Hepatocyte (in vitro differentiated cells): ENCODE measurements around the gene ZNF385A. TPM values are rescaled to one million over a fixed set of nuclear protein-coding genes. Genes with fewer than 3 reads are reported as not detected.
A peak's percentile ranks its signal among the peaks of the same experiment; 100 is the strongest.

ENCODE experiments used
- DNase-seq: peaks from one replicate; pipeline ENCODE4 v3.0.0-alpha.2; 2016; ENCODE audit warnings: low spot score
- H2AFZ ChIP-seq: fragments of 200-600 bp; sonication (generic); 2 replicates; pipeline ENCODE4 v1.6.0; 2016; ENCODE audit warnings: antibody characterized with exemption, mild to moderate bottlenecking
- H3K27ac ChIP-seq: fragments of 200-600 bp; sonication (generic); 2 replicates; pipeline ENCODE4 v1.5.1; 2016; ENCODE audit warnings: mild to moderate bottlenecking
- H3K27me3 ChIP-seq: fragments of 200-600 bp; sonication (generic); 2 replicates; pipeline ENCODE4 v1.6.1; 2016
- H3K36me3 ChIP-seq: fragments of 200-600 bp; sonication (generic); replicated peaks from 2 replicates; pipeline ENCODE4 v1.5.1; 2016; ENCODE audit warnings: low read depth; ENCODE audit not compliant: insufficient read depth
- H3K4me1 ChIP-seq: fragments of 200-600 bp; sonication (generic); 2 replicates; pipeline ENCODE4 v1.5.1; 2016; ENCODE audit warnings: mild to moderate bottlenecking, moderate library complexity; ENCODE audit not compliant: insufficient read depth
- H3K4me2 ChIP-seq: fragments of 200-600 bp; sonication (generic); 2 replicates; pipeline ENCODE4 v1.6.0; 2016
- H3K4me3 ChIP-seq: fragments of 200-600 bp; sonication (generic); 2 replicates; pipeline ENCODE4 v1.5.1; 2016; ENCODE audit warnings: mild to moderate bottlenecking
- H3K79me2 ChIP-seq: fragments of 200-600 bp; sonication (generic); 2 replicates; pipeline ENCODE4 v1.6.0; 2017; ENCODE audit warnings: mild to moderate bottlenecking
- H3K9me2 ChIP-seq: fragments of 200-600 bp; sonication (generic); replicated peaks from 2 replicates; pipeline ENCODE4 v1.6.0; 2017; ENCODE audit warnings: mild to moderate bottlenecking; ENCODE audit not compliant: insufficient read depth
- H3K9me3 ChIP-seq: fragments of 200-600 bp; sonication (generic); 2 replicates; pipeline ENCODE4 v1.5.1; 2016; ENCODE audit warnings: low read depth, mild to moderate bottlenecking
- H4K20me1 ChIP-seq: fragments of 200-600 bp; sonication (generic); 2 replicates; pipeline ENCODE4 v1.6.0; 2016; ENCODE audit warnings: mild to moderate bottlenecking; ENCODE audit not compliant: insufficient read depth, poor library complexity, severe bottlenecking
- EZH2 ChIP-seq: fragments of 200-600 bp; sonication (generic); IDR thresholded peaks from 2 replicates; pipeline ENCODE4 v1.6.1; 2016; ENCODE audit warnings: antibody characterized with exemption, mild to moderate bottlenecking, borderline replicate concordance
- EZH2phosphoT487 ChIP-seq: fragments of 200-600 bp; sonication (generic); IDR thresholded peaks from one replicate; pipeline ENCODE4 v1.6.1; 2018; ENCODE audit warnings: antibody characterized with exemption, mild to moderate bottlenecking, low read depth, moderate library complexity; ENCODE audit not compliant: unreplicated experiment, severe bottlenecking
- WGBS: methylation state at CpG from one replicate; pipeline ENCODE4 v1.1.6; 2016; ENCODE audit warnings: low lambda C conversion rate; ENCODE audit errors: missing lambda C conversion rate; 5-methylcytosine and 5-hydroxymethylcytosine counted together
- polyA plus RNA-seq: library from polyadenylated mRNA; unstranded; fragments of >200 nt; fragmentation: Nextera tagmentation; extraction: Ambion mirVana; gene quantifications from 2 replicates; pipeline ENCODE4 v1.2.1, GENCODE V29; 2016
- total RNA-seq: library from RNA; depleted of rRNA; stranded (reverse); fragments of >200 nt; gene quantifications from 2 replicates; pipeline ENCODE4 v1.2.3, GENCODE V29; 2014
- TF ChIP-seq, protein P1 (sequence below): fragments of 200-600 bp; sonication (generic); IDR thresholded peaks from 2 replicates; pipeline ENCODE4 v1.5.1; 2016; ENCODE audit warnings: antibody characterized with exemption, mild to moderate bottlenecking; ENCODE audit not compliant: poor library complexity

ZNF385A gene
- total and polyA plus RNA-seq, 2 experiments from 2014 or later: 4.2 to 5.6 TPM

DNA sequence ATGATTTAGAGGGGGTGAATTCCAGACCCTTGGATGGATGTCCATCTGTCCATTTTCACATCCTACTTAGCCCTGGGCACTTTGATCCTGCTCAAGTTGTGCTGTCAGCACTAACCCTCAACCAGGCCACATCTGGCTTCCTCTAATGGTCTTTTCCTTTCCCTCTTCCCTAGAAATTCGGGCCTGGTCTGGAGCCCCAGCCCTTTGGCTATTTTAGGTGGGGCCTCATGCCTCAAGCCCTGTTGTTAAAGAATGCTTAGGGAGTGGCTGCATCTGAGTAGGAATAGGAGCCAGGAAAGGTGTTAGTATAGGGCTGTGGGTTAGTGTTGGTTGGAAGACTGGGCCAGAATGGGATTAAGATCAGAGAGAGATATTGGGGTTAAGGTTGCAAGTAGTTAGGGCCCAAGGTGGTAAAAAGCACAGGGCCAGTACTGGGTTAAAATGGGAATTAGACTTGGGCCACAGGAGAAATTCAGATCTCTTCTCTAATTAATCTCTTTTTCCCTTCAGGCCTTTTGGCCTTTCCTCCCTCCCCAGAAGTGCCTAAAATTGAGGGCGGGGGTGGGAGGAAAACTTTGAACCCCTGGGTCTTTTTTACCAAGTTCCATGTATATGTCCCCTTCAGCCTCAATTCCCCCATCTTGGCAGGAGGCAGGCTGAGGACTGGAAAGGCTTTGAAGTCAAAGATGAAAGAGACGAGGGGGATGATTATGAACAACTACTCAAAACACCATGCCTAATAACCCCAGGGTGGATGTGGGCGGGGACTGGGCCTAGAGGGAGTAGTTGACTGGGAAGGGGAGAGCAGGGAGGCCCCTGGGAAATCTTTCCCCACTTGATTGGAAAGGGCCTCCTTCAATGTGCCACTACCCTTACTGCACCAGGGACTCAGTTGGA, 4.0 kb upstream of the ZNF385A start:
- Histone ChIP-seq H3K9me3 (no peaks in the 10 kb centered on the region), H3K4me1 (peaks cover 14% of the 10 kb centered on the region), H3K79me2 (no peaks in the 10 kb centered on the region), H3K27me3 (no peaks in the 10 kb centered on the region), H2AFZ (no peak overlapping the region), H4K20me1 (no peaks in the 10 kb centered on the region), H3K36me3 (no peaks in the 10 kb centered on the region), H3K4me3 (no peak overlapping the region), H3K9me2 (no peaks in the 10 kb centered on the region), H3K4me2 (no peak overlapping the region), H3K27ac (peak overlapping the region; percentile 32)
- TF ChIP-seq EZH2 (no peak), EZH2phosphoT487 (no peak)
- TF ChIP-seq, protein P1, sequence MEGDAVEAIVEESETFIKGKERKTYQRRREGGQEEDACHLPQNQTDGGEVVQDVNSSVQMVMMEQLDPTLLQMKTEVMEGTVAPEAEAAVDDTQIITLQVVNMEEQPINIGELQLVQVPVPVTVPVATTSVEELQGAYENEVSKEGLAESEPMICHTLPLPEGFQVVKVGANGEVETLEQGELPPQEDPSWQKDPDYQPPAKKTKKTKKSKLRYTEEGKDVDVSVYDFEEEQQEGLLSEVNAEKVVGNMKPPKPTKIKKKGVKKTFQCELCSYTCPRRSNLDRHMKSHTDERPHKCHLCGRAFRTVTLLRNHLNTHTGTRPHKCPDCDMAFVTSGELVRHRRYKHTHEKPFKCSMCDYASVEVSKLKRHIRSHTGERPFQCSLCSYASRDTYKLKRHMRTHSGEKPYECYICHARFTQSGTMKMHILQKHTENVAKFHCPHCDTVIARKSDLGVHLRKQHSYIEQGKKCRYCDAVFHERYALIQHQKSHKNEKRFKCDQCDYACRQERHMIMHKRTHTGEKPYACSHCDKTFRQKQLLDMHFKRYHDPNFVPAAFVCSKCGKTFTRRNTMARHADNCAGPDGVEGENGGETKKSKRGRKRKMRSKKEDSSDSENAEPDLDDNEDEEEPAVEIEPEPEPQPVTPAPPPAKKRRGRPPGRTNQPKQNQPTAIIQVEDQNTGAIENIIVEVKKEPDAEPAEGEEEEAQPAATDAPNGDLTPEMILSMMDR: no peak
- no peak for DNase-seq
- 71% methylated on average over 4 of the region's 4 CpGs for WGBS

DNA sequence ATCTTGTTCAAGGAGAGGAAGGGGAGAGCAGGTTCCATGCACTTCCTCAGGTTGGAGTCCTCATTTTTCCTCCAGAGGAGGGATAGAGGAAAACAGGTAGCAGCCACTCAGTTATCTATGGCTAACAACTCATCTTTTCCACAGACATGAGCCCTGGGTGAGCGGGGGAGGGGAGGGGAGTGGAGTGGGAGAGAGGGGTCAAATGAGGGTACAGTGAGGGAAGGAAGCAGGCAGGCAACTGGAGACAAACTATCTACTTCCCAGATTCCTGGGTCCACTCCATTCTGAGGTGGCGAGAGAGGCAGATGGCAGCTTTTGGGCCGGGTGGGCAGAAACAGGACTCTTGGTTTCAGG, 2.6 kb upstream of the ZNF385A start:
- TF ChIP-seq EZH2phosphoT487 (no peak), EZH2 (no peak)
- TF ChIP-seq, protein P1: no peak
- no peaks in the 10 kb centered on the region for H4K20me1 ChIP-seq
- no peak overlapping the region for H3K4me2 ChIP-seq
- no peak overlapping the region for H3K4me3 ChIP-seq
- no peaks in the 10 kb centered on the region for H3K36me3 ChIP-seq
- no peaks in the 10 kb centered on the region for H3K79me2 ChIP-seq
- DNase-seq: no peak
- no peak overlapping the region for H2AFZ ChIP-seq
- H3K4me1 ChIP-seq: peaks cover 14% of the 10 kb centered on the region
- H3K9me3 ChIP-seq: no peaks in the 10 kb centered on the region
- H3K27ac ChIP-seq: peak overlapping the region; percentile 44
- H3K27me3 ChIP-seq: no peaks in the 10 kb centered on the region
- H3K9me2 ChIP-seq: no peaks in the 10 kb centered on the region
- WGBS: 79% methylated on average over 3 of the region's 3 CpGs

DNA sequence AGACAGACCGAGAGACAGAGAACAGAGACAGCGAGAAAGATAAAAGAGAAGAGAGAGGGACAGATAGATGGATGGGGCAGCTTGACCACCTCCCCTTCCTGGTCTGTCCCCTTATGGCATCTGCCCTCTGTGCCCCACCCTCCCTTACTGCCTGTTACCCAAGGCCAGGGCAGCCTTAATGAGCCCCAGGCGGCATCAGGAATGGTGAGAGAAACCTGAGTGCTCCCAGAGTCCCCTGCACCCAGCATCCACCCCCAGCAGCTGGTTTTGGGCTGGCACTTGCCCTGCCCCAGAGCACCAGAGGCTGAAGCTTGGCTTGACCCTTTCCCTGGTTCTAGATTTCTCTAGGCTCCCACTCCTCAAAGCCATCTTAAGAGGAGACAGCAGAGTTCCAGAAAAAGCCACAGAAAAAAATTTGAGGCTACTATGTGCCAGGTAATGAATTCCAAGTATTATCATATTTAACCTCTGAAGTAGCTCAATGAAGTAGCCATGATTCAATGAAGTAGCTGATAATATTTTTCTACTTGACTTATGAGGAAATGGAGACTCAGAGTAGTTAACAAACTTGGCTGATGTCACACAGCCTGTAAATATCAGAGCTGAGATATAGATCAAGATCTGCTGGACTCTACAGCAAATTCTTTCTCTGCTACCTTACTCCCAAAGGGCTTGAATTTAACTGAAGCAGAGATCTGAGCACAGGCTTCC, 2.0 kb upstream of the ZNF385A start:
- H3K4me3 ChIP-seq: no peak overlapping the region
- H3K9me3 ChIP-seq: no peaks in the 10 kb centered on the region
- no peaks in the 10 kb centered on the region for H3K27me3 ChIP-seq
- H3K27ac ChIP-seq: no peak overlapping the region
- TF ChIP-seq EZH2 (no peak), EZH2phosphoT487 (no peak)
- TF ChIP-seq, protein P1: no peak
- no peak overlapping the region for H3K4me2 ChIP-seq
- no peaks in the 10 kb centered on the region for H4K20me1 ChIP-seq
- H2AFZ ChIP-seq: no peak overlapping the region
- WGBS: 83% methylated on average over 3 of the region's 3 CpGs
- H3K4me1 ChIP-seq: peaks cover 14% of the 10 kb centered on the region
- no peaks in the 10 kb centered on the region for H3K79me2 ChIP-seq
- no peaks in the 10 kb centered on the region for H3K9me2 ChIP-seq
- no peaks in the 10 kb centered on the region for H3K36me3 ChIP-seq
- no peak for DNase-seq
